NCI-H1105 treated with DMSO at 0.1 percent for 48 hours (cell line): Measurements from ENCODE around the gene PUDP.
"Not testable (repeated sequence)": the region's sequence is repeated elsewhere in the genome, so short reads cannot be mapped to it uniquely, and the experiment has no call there.

Experiments used
- DNase-seq: peaks from one replicate; lab custom pipeline; 2025; lab: John Stamatoyannopoulos, UW

The PUDP gene

DNA sequence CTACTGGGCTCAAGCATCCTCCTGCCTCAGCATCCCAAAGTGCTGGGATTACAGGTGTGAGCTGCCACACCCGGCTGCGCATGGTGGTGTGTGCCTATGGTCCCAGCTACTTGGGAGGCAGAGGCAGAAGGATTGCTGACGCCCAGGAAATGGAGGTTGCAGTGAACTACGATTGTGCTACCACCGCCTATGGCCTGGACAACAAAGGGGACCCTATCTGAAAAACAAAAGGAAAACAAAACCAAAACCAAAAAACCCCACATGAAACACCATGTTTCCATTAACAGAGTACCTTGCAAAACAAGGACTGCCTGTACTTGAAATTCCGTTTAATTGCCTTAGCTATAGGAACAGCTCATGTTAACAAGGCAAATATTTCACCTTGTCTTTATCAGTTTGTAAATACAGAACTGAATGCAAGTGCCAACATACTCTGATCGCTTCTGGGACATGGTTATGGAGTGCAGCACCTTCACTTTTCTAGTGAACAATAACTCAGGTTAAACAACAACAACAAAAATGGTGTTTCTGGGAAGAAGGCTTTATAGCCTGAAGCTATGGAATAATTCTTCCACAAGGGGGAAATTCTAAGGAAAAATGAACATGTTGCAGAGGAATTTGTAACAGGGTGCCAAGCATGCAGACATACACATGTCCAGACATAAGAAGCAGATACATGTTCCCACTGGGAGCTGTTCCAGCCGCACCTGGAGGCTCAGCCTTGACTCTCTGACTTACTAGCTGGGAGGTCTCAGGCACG is 73.6 kb downstream of the PUDP start:
- no peak for DNase-seq

DNA sequence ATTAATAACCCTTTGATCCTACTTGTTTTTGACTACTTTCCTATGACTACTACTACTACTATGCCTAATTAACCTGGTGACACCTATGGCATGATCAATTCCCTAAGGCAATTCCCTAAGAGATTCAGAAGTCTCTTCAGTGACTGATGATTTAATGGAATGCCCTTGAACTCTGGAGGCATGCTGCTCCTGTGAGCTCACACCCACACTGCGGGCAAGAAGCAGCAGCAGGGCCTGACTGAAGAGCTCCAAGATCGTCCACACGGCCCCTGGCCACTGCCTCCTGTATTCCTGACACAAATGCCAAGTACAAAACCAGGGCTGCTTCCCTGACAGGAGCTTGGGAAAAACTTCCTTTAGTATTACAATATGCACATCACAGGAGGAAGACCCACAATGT is 74.6 kb downstream of the PUDP start:
- no peak for DNase-seq

DNA sequence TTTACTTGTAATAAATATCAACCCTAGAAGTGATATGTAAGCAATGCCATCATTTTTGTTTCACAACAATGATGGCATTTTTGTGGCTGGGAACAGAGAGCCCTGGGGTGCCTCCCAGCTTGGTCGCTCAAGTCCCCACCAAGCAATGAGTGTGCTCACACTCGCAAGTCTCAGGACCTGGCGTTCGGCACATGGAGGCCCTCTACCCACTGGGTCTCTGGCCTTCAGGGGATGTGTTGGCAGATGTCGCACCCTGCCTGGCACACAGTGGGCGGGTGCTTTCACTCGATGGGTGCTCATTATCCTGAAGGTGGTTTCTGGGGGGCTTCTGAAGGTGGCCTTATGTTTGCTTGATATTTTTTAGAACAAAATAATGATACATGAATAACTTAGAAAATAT is 75.1 kb downstream of the PUDP start:
- DNase-seq = no peak

DNA sequence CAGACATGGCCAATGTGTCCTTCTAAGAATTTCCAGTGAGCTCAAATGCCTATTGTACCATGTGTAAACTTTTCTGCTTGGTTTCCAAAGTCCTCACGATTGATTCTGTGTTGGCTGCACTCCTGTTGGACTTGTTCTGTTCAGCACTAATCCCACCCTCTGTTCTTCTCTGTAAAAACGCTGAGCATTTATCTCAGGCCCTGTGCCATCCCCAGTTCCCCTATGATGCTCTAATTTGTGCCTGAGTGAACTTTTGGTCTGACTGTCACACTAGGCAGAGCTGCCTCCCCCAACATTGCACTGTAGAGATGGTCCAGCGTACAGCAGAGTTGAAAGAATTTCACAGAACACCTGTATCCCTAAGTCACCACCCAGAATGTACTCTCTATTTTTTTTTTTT is 76.6 kb downstream of the PUDP start:
- DNase-seq = no peak

DNA sequence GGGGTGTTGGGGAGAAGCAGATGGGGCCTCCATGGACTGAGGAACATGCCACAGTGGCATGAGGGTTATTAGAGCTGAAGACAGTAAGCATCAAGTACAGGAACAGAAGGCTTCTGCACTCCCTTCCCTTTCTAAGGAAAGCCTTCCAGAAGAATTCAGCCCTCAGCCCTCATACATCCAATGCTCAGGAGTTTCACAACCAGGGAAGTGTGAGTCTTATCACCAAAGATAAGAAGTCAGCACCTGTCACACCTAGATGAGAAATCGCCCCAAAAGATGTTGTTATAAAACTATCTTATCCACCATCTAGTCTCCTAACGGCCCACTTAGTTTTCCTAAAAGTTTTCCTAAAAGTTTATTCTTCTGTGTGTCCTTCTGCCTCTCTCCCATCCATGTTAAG is 78.4 kb downstream of the PUDP start:
- no peak for DNase-seq

DNA sequence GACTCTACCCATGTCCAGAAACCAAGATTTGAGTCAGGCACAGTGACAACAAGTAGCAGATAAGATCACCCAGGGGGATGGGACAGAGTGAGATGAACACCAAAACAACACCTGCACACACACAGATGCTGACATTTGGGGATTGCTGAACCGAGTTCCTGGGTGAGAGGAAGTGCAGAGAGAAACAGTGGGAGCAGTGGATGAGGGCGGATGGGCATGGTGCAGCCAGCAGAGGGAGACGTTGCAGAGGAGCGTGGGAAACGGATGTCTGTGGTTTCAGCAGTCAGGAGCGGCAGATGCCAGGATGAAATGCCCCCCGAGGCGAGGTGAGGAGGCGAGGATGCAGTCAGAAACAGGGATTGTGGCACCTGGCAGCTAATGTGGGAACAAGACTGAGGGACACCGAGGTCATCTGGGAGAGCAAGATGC is 79.0 kb downstream of the PUDP start:
- no peak for DNase-seq

DNA sequence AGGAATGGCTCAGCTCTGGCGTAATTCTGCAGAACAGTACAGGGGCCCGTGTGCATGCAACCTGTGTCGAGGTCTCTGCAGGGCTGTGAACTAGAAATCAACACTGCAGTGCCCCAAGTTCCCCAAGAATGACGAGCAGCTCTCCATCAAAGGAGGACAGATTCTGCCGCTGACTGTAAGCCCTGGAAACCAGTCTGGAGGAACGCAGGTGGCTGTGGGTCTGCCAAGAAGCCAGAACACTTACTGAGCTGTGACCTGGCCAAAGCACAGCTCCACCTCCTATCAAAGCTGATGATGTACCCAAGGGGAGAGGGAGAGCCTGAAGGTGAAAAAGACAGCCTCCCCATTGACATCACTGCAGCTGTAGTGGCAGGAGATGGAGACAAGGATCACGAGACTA is 80.7 kb downstream of the PUDP start:
- no peak for DNase-seq

DNA sequence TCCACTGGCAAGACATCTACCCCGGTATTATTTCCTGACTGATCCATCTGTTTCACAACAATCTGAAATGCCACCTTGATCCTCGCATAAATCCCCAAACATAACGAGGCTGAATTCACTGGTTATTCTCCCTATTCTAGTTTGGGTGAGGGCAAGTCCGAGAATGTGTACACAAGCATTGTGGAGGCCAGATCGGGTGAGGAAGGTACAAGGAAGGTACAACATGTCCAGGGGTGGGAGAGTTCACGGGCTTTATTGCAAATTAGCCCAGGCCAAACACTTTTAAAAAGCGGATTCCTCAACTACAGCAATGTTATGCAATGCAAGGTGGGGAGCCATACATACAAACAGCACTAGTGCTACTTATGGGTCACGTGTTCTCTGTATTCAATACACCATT is 82.5 kb downstream of the PUDP start:
- no peak for DNase-seq

DNA sequence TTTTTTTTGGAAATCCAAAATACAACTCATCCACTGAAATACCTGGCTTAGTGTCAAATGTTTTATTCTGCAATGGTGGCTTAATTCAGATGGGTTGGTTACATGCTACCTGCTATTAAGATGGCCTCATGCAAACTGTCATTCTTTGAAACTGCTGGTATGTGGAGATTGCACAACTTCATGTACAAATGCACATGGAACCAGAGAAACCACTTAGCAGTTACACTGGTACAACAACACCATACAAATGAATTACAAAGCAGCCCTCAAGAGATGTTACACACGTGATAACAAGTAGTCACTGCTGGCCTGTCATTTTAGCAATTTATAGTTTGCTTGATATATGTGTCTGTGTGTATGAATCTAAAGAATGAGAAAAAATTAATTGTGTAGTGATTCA is 85.0 kb downstream of the PUDP start:
- DNase-seq = no peak

DNA sequence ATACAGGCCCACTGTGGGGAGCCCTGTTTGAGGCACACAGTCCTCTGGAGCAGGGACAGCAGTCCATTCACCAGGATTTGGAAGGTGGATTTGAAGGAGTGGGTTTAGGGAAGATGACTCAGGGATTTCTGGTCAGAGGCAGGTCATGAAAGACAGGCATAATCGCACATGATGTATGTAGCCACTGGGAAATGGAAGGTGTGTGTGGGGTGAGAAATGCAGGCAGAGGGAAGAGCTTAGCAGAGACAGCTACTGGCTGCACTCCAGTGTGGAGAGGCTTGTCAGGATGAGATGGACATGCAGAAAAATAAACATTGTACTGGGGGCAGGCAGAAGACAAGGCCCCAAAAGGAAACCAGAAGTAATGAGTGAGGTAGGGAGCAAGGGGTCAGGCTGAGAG is 85.7 kb downstream of the PUDP start:
- no peak for DNase-seq

DNA sequence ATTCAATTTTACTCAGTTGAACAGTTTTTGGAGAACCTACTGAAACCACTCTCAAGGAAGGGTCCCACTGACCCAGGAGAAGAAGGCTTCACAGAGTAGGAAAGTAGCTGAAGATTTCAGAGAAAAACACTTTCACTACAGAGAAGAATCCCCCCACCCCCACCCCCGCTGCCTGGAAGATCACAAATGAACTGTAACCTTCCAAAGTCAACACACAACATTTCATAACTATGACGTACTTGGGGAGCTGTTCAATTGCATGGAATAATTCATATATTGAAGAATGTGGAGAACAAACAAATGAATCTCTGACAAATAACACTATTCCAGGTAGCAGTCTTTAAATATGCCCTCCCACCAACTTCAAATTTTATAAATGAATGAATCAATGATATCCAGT is 86.5 kb downstream of the PUDP start:
- DNase-seq = no peak

DNA sequence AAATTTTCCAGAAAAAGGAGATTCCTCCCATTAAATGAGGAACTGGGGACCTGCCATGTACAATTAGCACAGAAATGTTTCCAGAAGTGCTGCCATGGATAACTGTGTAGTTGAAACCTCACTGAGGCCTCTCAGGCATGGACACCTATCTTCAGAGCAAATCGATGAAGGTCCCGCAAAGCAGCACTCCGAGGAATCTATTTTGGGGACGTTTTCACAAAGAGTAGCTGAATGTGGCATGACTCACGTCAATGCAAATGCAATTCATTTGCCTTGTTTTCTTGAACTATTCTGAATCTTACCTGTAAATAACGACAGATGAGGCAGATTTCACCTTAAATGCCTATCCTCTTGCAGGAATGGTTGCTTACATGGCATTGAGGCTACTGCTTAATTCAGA is 87.5 kb downstream of the PUDP start:
- no peak for DNase-seq

DNA sequence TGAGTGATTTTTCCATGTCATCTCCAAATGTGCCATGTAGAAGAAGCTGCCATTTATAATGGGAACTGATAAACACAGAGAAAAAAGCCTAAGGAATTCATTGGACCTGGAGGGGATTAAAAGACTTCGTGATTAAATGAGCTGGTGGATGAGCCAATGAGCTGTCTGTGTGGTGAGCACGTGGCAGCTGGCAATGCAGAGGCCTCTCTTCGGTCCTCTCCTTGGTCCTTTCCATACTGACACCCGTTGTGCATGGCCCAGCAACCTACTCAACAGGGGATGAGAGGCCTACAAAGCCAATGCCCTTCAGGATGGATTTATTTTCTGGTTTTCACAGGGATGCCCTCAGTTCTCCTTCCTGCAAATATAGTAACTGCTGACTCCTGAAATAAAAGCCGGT is 88.1 kb downstream of the PUDP start:
- DNase-seq = no peak

DNA sequence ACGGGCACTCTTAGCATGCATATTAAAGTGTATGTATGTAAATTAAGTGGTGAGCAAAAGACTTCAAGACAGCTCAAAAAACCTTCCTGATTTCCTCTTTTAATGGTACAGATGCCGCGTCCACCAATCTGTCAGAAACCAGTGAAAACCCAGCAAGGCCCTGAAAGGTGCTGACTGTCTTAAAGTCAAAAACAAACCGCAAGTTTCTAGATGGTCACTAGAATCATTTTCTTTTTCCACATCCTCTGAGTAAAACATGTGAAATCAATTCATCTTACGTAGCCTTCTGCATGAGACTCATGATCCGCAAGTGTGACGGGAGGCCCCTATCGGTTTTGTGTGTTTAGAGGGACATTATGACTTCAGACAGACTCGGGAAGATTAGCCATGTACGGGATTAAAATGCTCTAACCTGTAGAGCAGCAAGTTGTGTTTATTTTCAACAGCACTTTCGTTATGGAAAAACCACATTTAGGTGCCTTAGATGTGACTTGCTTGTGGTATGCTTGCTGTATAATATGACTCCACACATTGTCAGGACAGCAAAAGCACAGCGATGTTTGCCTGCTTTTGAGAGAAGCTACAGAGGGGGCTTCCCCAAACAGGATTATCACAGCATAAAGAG is 88.6 kb downstream of the PUDP start:
- no peak for DNase-seq

DNA sequence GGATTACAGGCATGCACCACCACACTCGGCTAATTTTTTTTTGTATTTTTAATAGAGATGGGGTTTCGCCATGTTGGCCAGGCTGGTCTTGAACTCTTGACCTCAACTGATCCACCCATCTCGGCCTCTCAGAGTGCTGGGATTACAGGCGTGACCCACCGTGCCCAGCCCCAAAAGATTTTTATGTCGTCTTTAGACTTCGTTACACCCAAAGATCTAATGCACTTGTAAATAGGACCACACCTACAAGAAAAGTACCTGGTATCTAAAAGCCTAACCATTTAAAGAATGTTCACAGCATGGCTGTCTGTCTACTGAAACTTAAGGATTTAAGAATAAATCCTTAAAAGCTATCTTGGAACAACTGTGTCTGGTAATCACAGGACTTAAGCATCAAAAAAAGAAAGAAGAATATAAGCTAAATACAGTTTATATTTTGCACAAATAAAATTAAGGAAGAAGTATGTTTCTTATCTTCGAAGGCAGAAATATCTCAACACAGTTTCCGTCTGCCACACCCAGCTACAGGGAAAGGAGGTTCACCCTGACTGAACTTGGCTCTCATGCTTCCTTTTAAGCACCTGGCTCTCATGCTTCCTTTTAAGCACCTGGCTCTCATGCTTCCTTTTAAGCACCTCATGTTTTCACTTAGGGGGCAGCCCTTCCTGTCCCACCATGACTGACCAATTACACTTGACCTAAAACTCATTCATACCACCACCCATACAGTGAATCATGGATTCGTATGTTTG is 92.4 kb downstream of the PUDP start:
- no peak for DNase-seq

DNA sequence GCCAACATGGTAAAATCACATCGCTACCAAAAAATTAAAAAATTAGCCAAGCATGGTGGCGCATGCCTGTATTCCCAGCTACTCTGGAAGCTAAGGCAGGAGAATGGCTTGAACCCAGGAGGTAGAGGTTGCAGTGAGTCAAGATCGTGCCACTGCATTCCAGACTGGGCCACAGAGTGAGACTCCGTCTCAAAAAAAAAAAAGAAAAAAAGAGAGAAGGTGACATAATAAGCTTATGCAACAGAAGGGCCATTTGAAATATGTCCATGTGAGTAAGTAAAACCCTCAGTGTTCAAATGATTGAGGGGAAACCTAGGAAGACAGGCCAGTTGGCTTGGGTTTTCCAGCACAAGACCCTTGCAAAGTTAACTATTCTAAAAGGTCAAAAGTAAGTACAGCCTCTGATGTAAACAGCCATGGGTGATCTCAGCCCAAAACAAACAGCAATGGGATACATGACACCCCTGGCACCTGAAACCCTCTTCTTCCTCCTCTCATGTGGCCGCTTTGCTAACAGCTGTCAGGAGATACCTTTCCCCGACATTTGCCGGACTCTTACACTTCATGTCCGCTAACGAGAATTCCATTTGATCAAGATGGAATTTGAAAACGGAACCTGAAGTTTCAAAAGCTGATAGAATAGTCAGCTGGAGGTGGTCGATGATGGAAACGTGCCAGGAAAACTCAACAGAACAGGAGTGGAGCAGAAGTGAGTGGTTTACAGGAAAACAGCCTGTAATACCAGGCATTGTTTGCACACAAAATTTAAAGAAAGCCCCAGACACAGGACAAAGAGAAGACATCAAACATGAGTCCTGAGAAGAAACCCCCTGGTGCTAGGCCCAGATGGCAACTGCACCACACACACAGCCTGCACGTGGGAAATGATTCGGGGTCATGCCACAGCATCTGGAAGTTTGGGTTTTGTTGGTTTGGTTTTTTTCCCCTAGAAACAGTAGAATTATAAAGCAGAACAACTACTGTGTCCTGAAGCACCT is 93.4 kb downstream of the PUDP start:
- no peak for DNase-seq

DNA sequence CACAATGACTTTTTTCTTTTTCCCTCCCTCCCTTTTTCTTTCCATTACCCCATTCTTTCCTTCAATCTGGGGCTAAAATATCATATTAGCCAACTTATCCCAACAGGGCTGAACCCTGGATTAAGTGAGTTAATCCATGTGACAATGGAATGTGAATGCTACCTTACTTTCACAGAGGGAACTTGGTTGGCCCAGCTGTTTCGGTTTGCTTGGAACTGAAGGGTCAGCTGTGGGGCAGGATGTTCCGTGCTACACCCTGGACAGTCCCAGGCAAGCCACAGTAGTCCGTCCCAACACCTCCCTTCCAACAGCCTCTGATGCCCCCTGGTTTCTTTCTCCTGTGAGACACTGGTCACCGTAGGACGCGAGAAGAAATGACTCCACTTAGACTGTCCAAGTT is 95.4 kb downstream of the PUDP start:
- no peak for DNase-seq

DNA sequence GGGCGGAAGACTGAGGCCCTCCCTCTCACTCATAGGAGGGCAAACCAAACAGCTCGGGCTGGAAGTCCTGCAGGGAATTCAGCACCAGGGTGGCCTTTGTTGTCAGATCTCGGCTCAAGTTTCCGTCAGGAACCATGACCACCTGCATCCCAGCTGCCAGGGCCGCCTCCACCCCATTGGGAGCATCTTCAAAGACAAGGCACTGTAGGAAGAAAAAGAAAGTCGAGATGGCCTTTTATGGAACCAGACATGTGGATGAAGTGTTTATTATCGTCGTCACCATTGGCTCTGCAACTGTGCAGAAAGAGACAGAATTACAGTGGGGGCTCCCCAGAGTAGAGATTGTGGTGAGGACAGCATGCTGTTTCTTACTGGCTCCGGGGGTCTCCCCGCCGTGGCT is 97.7 kb downstream of the PUDP start:
- DNase-seq = no peak

DNA sequence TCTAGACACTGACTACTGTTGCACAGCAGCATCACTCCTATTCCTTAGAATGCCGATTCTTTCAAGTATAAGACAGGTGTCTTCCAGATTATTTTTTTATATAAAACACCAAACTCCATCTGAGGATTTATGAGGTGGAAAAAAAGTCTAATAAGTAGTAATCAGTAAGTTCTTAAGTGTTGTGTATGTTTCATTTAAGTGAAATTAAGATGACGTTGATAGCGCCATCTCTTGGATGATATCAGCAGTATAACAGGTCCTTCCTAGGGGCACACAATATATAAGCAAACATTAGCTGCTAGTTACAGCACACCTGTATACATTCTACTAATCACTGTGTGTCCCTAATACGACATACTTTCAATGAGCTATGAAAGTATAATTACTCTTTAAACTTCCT is 100.0 kb downstream of the PUDP start:
- no peak for DNase-seq

DNA sequence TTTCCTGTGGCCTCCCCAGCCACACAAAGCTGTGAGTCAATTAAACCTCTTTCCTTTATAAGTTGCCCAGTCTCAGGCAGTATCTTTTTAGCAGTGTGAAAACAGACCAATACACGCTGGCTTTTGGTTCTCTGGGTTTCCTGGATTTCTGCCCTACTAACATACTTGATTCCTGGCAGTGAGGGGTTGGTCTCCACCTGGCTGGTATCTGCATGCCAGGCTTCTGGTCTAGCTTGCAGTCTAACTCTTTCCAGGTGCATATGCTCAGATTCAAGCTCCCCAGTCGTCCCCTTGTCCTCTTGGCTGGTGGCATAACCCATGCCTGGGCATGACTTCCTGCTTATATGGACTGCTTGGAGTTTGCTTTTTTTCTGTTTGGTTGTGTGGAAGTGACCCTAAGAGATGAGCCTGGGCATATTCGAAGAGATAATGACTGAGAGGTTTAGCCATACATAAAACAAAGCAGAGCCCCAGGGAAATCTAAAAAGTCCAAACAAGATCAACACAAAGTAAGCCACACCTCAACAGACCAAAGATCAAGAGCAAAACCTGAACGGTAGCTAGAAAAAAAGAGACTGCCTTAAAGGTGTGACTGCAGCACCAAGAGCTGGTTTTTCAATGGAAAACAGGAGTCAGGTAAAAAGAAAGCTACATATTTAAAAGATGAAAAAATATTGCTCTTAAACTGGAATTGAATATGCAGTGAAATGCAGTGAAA is 102.6 kb downstream of the PUDP start:
- no peak for DNase-seq

DNA sequence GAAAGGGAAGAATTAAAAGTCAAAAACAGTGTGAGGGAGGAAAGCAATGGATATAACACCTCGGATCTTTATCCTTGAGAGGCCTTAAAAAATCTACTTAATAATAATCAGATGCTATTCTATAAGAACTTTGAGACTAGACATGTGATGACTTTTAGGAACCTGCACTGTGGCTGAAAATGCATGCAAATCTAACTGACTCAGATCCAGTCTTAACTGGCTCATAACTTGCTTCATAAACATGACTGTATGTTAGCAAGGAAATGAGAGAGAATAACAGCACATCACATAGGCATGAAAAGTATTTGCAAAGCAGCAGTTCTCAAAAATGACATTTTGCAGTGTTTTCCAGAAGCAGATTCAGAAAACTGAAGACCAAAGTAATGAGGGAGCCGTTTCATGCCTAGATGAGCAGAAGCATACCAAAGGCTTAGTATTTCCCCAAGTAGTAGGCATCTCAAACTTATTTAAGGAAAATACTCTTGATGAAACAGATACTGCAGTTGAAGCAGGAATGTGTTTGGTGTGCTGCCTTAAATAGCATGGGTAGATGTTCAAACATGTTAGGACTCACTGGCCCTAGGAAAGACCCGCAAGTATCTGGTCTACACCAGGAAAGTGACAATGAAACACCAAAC is 104.0 kb downstream of the PUDP start:
- not testable (repeated sequence) for DNase-seq
